HCT116 (cell line): Measurements from ENCODE around the gene MCAM.

Experiments
- CBX3 ChIP-seq: IDR thresholded peaks from 2 replicates; pipeline ENCODE4 v1.6.1; 2012; ENCODE audit warnings: low read depth
- CTCF ChIP-seq, 3 experiments: fragments of 200-600 bp in 1 of 3; sonication (generic) in 1 of 3; IDR thresholded peaks in 2 of 3; conservative IDR thresholded peaks in 1 of 3; 2 replicates each; pipeline ENCODE4 v1.5.1; 2012 to 2017; ENCODE audit warnings: low read depth in 2 of 3, low read length in 2 of 3, antibody characterized with exemption in 1 of 3, borderline replicate concordance in 1 of 3, control low read depth in 1 of 3, mild to moderate bottlenecking in 1 of 3, mixed read lengths in 1 of 3, mixed run types in 1 of 3, moderate library complexity in 1 of 3; ENCODE audit not compliant: insufficient read depth in 1 of 3
- EZH2 ChIP-seq: fragments of 200-600 bp; sonication (generic); IDR thresholded peaks from 2 replicates; pipeline ENCODE4 v1.6.1; 2017; ENCODE audit warnings: antibody characterized with exemption, mixed run types
- EZH2phosphoT487 ChIP-seq: fragments of 200-600 bp; IDR thresholded peaks from 2 replicates; pipeline ENCODE4 v1.6.1; 2018; ENCODE audit warnings: antibody characterized with exemption, borderline replicate concordance
- JUND ChIP-seq: IDR thresholded peaks from 2 replicates; pipeline ENCODE4 v1.6.1; 2012
- POLR2A ChIP-seq: IDR thresholded peaks from 2 replicates; pipeline ENCODE4 v1.7.0; 2011; ENCODE audit warnings: borderline replicate concordance; ENCODE audit not compliant: insufficient read depth, insufficient read length; ENCODE audit errors: extremely low read depth
- POLR2AphosphoS5 ChIP-seq: IDR thresholded peaks from 2 replicates; pipeline ENCODE4 v1.6.1; 2011; ENCODE audit warnings: mild to moderate bottlenecking, low read depth, low read length, moderate library complexity
- RAD21 ChIP-seq: IDR thresholded peaks from 2 replicates; pipeline ENCODE4 v1.6.1; 2012; ENCODE audit warnings: low read depth, mild to moderate bottlenecking
- REST ChIP-seq: IDR thresholded peaks from 2 replicates; pipeline ENCODE4 v1.6.1; 2012; ENCODE audit warnings: low read depth
- SRF ChIP-seq: IDR thresholded peaks from 2 replicates; pipeline ENCODE4 v1.6.1; 2012; ENCODE audit warnings: low read depth
- YY1 ChIP-seq: IDR thresholded peaks from 2 replicates; pipeline ENCODE4 v1.6.1; 2011; ENCODE audit warnings: low read length, low read depth, moderate library complexity, mild to moderate bottlenecking; ENCODE audit not compliant: insufficient replicate concordance; ENCODE audit errors: extremely low read depth
- ZBTB33 ChIP-seq: IDR thresholded peaks from 2 replicates; pipeline ENCODE4 v1.6.1; 2011; ENCODE audit warnings: mild to moderate bottlenecking, low read length, moderate library complexity; ENCODE audit not compliant: insufficient replicate concordance; ENCODE audit errors: extremely low read depth
- ZFX ChIP-seq: fragments of 450-650 bp; IDR thresholded peaks from 2 replicates; pipeline ENCODE4 v1.6.1; 2017

- TF ChIP-seq POLR2AphosphoS5 = no peak
- TF ChIP-seq EZH2 = no peak
- 0 out of 6 replicates have a peak, but pooled peaks of 2 of the 3 experiments have one; percentile 5 to 16 for TF ChIP-seq CTCF (IDR thresholded peaks at IDR 0.05 in 2 of 3, conservative IDR thresholded peaks at IDR 0.05 in 1 of 3; ENCODE audit: borderline replicate concordance in 1 of 3, insufficient read depth in 1 of 3, low read depth in 2 of 3, low read length in 2 of 3)
- TF ChIP-seq CBX3 = no peak
- TF ChIP-seq REST = no peak
- TF ChIP-seq ZBTB33 = no peak
- TF ChIP-seq EZH2phosphoT487 = no peak
- TF ChIP-seq JUND = no peak
- TF ChIP-seq ZFX = no peak
- no peak for TF ChIP-seq SRF
- no peak for TF ChIP-seq POLR2A
- no peak for TF ChIP-seq RAD21
- TF ChIP-seq YY1 = no peak
Measured at GRCh38 chr11:119322360-119322739, 5.4 kb upstream of the MCAM start.
